A673 (cell line): Measurements from ENCODE around the gene ZDHHC17. TPM values are rescaled to one million over a fixed set of nuclear protein-coding genes. Genes with fewer than 3 reads are reported as not detected.

Experiments
- Bru-seq: library from RNA; stranded (reverse); fragments of 400-500 nt; gene quantifications from one replicate; lab custom pipeline; 2021; lab: Mats Ljungman, UMichigan
- BruChase-seq, 2 experiments: library from RNA; stranded (reverse); fragments of 400-500 nt; gene quantifications; one replicate each; lab custom pipeline; 2021; lab: Mats Ljungman, UMichigan
- BruUV-seq: library from RNA; stranded (reverse); fragments of 400-500 nt; replicated peaks from 2 replicates; lab custom pipeline; 2021; lab: Mats Ljungman, UMichigan
- CTCF ChIA-PET: fragments of 300-600 bp; sonication (Branson Sonifier 250); formaldehyde crosslinking; loops from one replicate; lab custom pipeline; 2022; ENCODE audit warnings: antibody characterized with exemption; lab: Charles Lee
- POLR2A ChIA-PET: fragments of 300-600 bp; sonication (Branson Sonifier 250); formaldehyde crosslinking; loops from one replicate; lab custom pipeline; 2022; ENCODE audit warnings: antibody characterized with exemption; ENCODE audit not compliant: low non-redundant PET; lab: Charles Lee
- DNase-seq: peaks from one replicate; pipeline ENCODE4 v3.0.0-alpha.2; 2015; ENCODE audit warnings: low spot score
- H3K27ac ChIP-seq: fragments of 200-600 bp; sonication (generic); 2 replicates; pipeline ENCODE4 v1.5.1; 2016; ENCODE audit warnings: mixed run types, low read depth, mild to moderate bottlenecking, mixed read lengths, antibody characterized with exemption, low read length; ENCODE audit not compliant: poor library complexity, severe bottlenecking
- H3K27me3 ChIP-seq: fragments of 200-600 bp; sonication (generic); replicated peaks from 2 replicates; pipeline ENCODE4 v1.6.1; 2017; ENCODE audit warnings: mixed run types, low read depth, mild to moderate bottlenecking, mixed read lengths, antibody characterized with exemption, low read length; ENCODE audit not compliant: insufficient read depth, poor library complexity
- H3K36me3 ChIP-seq: fragments of 200-600 bp; sonication (generic); 2 replicates; pipeline ENCODE4 v1.6.1; 2016; ENCODE audit warnings: mixed run types, mild to moderate bottlenecking, mixed read lengths, antibody characterized with exemption, low read length; ENCODE audit not compliant: insufficient read depth, poor library complexity, severe bottlenecking
- H3K4me1 ChIP-seq: fragments of 200-600 bp; sonication (generic); 2 replicates; pipeline ENCODE4 v1.6.1; 2017; ENCODE audit warnings: mixed run types, mild to moderate bottlenecking, mixed read lengths, antibody characterized with exemption, low read length; ENCODE audit not compliant: insufficient read depth, poor library complexity, severe bottlenecking
- H3K4me3 ChIP-seq: fragments of 200-600 bp; sonication (generic); 2 replicates; pipeline ENCODE4 v1.5.1; 2016; ENCODE audit warnings: low read depth, mixed run types, mild to moderate bottlenecking, mixed read lengths, low read length; ENCODE audit not compliant: poor library complexity, severe bottlenecking
- H3K9me3 ChIP-seq: fragments of 200-600 bp; sonication (generic); 2 replicates; pipeline ENCODE4 v1.6.1; 2016; ENCODE audit warnings: mixed run types, low read depth, mild to moderate bottlenecking, mixed read lengths, antibody characterized with exemption, low read length; ENCODE audit not compliant: poor library complexity, severe bottlenecking
- CTCF ChIP-seq: fragments of 300-800, 200-600 bp; sonication (generic); conservative IDR thresholded peaks from 2 replicates; pipeline ENCODE4 v1.5.1; 2017; ENCODE audit warnings: low read depth, mild to moderate bottlenecking, antibody characterized with exemption, low read length, moderate library complexity, mixed read lengths
- EZH2 ChIP-seq: fragments of 200-600 bp; sonication (generic); IDR thresholded peaks from 2 replicates; pipeline ENCODE4 v1.6.1; 2017; ENCODE audit warnings: borderline replicate concordance, low read depth, mild to moderate bottlenecking, mixed read lengths, antibody characterized with exemption, low read length; ENCODE audit not compliant: poor library complexity, severe bottlenecking
- intact Hi-C: fragments of 100-400 bp; cut with micrococcal nuclease; formaldehyde crosslinking; loops from one replicate; pipeline ENCODE4 v1.10.0; 2022; ENCODE audit not compliant: unreplicated experiment
- long read RNA-seq: library from polyadenylated mRNA; stranded (forward); transcript quantifications from one replicate; pipeline ENCODE4 v2.0.0, GENCODE V29; 2022
- total RNA-seq: library from RNA; stranded (reverse); gene quantifications from 2 replicates; pipeline ENCODE4 v1.2.3, GENCODE V29; 2021

ZDHHC17 gene
- total RNA-seq (41.1 and 41.5 TPM in 2 replicates), Bru-seq, nascent RNA (percentile 92 among the genes with signal in this experiment), BruChase-seq, experiment 1, labeled RNA remaining after a 2-hour chase (percentile 89 among the genes with signal in this experiment), BruChase-seq, experiment 2, labeled RNA remaining after a 6-hour chase (percentile 82 among the genes with signal in this experiment)
- long read RNA-seq, full-length matches to known transcripts, result 9 of 19 reads
- long read RNA-seq, partial matches to known transcripts, result 3 of 19 reads
- long read RNA-seq, other reads (novel, unspliced or antisense), result 7 of 19 reads

- TF ChIP-seq EZH2 (no peak), CTCF (no peak)
- intact Hi-C loops, result loop anchor here (5.0 kb wide), 1 partner anchor 77 kb away; no protein-coding TSS in a partner anchor
- ChIA-PET CTCF (no interaction called here), POLR2A (interaction anchor here (0.6 kb wide), 1 partner anchor 339 kb away, joined by 19 read pairs; no protein-coding TSS in a partner anchor)
- H3K27me3 ChIP-seq, result no peaks in the 10 kb centered on the region
- peak; percentile 96 for DNase-seq
- H3K27ac ChIP-seq, result peak within 1 kb of the TSS; percentile 94
- H3K36me3 ChIP-seq, result no peaks in the 10 kb centered on the region
- H3K9me3 ChIP-seq, result no peaks in the 10 kb centered on the region
- no TSS peak for BruUV-seq
- peak within 1 kb of the TSS; percentile 80 for H3K4me3 ChIP-seq
- peaks cover 8% of the 10 kb centered on the region for H3K4me1 ChIP-seq
These were observed at the start of gene ZDHHC17 for GRCh38 chr12:76763746-76764675. TSS of gene ZDHHC17 (plus strand) at chr12:76764115. CDS start at chr12:76764237, 122 bp downstream.

GRCh38 chr12:76714415-76714814 is 49.5 kb upstream of the ZDHHC17 start:
- Histone ChIP-seq H3K27ac (no peak overlapping the region), H3K4me3 (no peak overlapping the region), H3K4me1 (no peaks in the 10 kb centered on the region), H3K27me3 (no peaks in the 10 kb centered on the region), H3K36me3 (no peaks in the 10 kb centered on the region), H3K9me3 (no peaks in the 10 kb centered on the region)
- ChIA-PET POLR2A (no interaction called here), CTCF (no interaction called here)
- intact Hi-C loops, result no loop called here
- no TSS peak for BruUV-seq
- TF ChIP-seq CTCF (no peak), EZH2 (no peak)
- no peak for DNase-seq

GRCh38 chr12:76714861-76715260 is 49.1 kb upstream of the ZDHHC17 start:
- Histone ChIP-seq H3K27ac (no peak overlapping the region), H3K4me1 (no peaks in the 10 kb centered on the region), H3K9me3 (no peaks in the 10 kb centered on the region), H3K4me3 (no peak overlapping the region), H3K36me3 (no peaks in the 10 kb centered on the region), H3K27me3 (no peaks in the 10 kb centered on the region)
- intact Hi-C loops, result no loop called here
- no peak for DNase-seq
- POLR2A ChIA-PET, result no interaction called here
- CTCF ChIA-PET, result no interaction called here
- TF ChIP-seq CTCF (no peak), EZH2 (no peak)
- BruUV-seq, result no TSS peak
